Small intestine (tissue), 7 donors: Measurements from ENCODE around the gene GPS1. TPM values are rescaled to one million over a fixed set of nuclear protein-coding genes. Genes with fewer than 3 reads are reported as not detected.

Source experiments
- DNase-seq, 2 donors: peaks; one replicate each; pipeline versions ENCODE4 v3.0.0 to v3.0.0-alpha.2; 2013
- FAIRE-seq: peaks from 2 replicates; lab custom pipeline; 2012; peaks lifted over from hg19 to GRCh38; lab: Jason Lieb, UNC
- H3K27ac ChIP-seq, 3 donors: one replicate each; pipeline ENCODE4 v1.5.1; 2013; ENCODE audit warnings: low read length in 2 of 3, mild to moderate bottlenecking in 2 of 3, control low read depth in 1 of 3, inconsistent platforms in 1 of 3, low read depth in 1 of 3, moderate library complexity in 1 of 3
- H3K27me3 ChIP-seq, 3 donors: one replicate each; pipeline ENCODE4 v1.6.1; 2013; ENCODE audit warnings: low read length in 3 of 3, inconsistent platforms in 1 of 3; ENCODE audit not compliant: control insufficient read depth in 3 of 3, insufficient read depth in 3 of 3
- H3K36me3 ChIP-seq, 3 donors: one replicate each; pipeline ENCODE4 v1.6.1; 2013; ENCODE audit warnings: low read length in 3 of 3, inconsistent platforms in 1 of 3, low read depth in 1 of 3, mild to moderate bottlenecking in 1 of 3, moderate library complexity in 1 of 3; ENCODE audit not compliant: control insufficient read depth in 3 of 3, insufficient read depth in 2 of 3
- H3K4me1 ChIP-seq, 3 donors: one replicate each; pipeline ENCODE4 v1.6.1; 2013; ENCODE audit warnings: low read length in 2 of 3, inconsistent platforms in 1 of 3, low read depth in 1 of 3, mild to moderate bottlenecking in 1 of 3, moderate library complexity in 1 of 3; ENCODE audit not compliant: control insufficient read depth in 3 of 3, insufficient read depth in 2 of 3
- H3K4me3 ChIP-seq, 3 donors: one replicate each; pipeline ENCODE4 v1.5.1; 2013; ENCODE audit warnings: low read length in 3 of 3, control low read depth in 1 of 3, inconsistent platforms in 1 of 3, low read depth in 1 of 3, mild to moderate bottlenecking in 1 of 3, moderate library complexity in 1 of 3
- H3K9me3 ChIP-seq, 2 donors: one replicate each; pipeline ENCODE4 v1.6.1; 2013; ENCODE audit warnings: low read depth in 1 of 2, low read length in 1 of 2; ENCODE audit not compliant: control insufficient read depth in 2 of 2, insufficient read depth in 1 of 2
- WGBS, 3 donors: extraction: QIAGEN DNeasy Blood & Tissue Kit; methylation state at CpG; one replicate each; pipeline ENCODE4 v1.1.7; 2013; 5-methylcytosine and 5-hydroxymethylcytosine counted together
- polyA plus RNA-seq, 4 donors: library from polyadenylated mRNA; stranded (reverse) in 3 of 4; unstranded in 1 of 4; fragments of 200-250 nt in 3 of 4; fragments of 120-200 nt in 1 of 4; gene quantifications; one replicate each; pipeline versions ENCODE4 v1.2.1 to v1.2.3, GENCODE V29; 2013
- donor health status: healthy with polysubstance abuse.
- donor health status: control.
- donor health status: control.
- donor health status: Bipolar disorder and iron deficiency.
- donor health status: healthy.

GPS1 gene
- polyA plus RNA-seq, 4 donors = 80.4 to 161 (median 120) TPM

DNA sequence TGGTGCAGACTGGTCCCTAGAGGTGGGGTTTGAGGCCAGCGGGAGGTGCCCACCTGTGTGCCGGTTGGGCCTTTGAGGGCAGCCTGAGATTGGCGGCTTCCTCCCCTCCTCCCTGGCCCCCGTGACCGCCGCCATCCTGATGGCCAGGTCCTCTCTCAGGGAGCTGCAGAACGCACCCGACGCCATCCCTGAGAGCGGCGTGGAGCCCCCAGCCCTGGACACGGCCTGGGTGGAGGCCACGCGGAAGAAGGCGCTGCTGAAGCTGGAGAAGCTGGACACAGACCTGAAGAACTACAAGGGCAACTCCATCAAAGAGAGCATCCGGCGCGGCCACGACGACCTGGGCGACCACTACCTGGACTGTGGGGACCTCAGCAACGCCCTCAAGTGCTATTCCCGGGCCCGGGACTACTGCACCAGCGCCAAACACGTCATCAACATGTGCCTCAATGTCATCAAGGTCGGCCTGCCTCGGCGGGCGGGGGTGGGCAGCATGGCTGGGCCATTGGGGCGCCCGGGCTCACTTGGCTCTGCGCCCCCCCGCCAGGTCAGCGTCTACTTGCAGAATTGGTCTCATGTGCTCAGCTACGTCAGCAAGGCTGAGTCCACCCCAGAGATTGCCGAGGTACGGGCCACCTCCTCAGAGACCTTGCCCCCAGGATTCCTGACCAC lies 2.8 kb downstream of the GPS1 start:
- FAIRE-seq (no peak), DNase-seq (no peak)
- peaks cover 2 to 76% (median 18%) of the 10 kb centered on the region in 3 donors for H3K36me3 ChIP-seq
- H3K9me3 ChIP-seq = no peaks in the 10 kb centered on the region
- peaks cover 2 to 18% (median 4%) of the 10 kb centered on the region in 3 donors for H3K4me1 ChIP-seq
- H3K27ac ChIP-seq = no peak overlapping the region
- no peaks in the 10 kb centered on the region for H3K27me3 ChIP-seq
- 92 to 94% (median 93%) methylated on average over 33 to 38 of the region's 38 CpGs for WGBS, 3 donors
- no peak overlapping the region for H3K4me3 ChIP-seq

DNA sequence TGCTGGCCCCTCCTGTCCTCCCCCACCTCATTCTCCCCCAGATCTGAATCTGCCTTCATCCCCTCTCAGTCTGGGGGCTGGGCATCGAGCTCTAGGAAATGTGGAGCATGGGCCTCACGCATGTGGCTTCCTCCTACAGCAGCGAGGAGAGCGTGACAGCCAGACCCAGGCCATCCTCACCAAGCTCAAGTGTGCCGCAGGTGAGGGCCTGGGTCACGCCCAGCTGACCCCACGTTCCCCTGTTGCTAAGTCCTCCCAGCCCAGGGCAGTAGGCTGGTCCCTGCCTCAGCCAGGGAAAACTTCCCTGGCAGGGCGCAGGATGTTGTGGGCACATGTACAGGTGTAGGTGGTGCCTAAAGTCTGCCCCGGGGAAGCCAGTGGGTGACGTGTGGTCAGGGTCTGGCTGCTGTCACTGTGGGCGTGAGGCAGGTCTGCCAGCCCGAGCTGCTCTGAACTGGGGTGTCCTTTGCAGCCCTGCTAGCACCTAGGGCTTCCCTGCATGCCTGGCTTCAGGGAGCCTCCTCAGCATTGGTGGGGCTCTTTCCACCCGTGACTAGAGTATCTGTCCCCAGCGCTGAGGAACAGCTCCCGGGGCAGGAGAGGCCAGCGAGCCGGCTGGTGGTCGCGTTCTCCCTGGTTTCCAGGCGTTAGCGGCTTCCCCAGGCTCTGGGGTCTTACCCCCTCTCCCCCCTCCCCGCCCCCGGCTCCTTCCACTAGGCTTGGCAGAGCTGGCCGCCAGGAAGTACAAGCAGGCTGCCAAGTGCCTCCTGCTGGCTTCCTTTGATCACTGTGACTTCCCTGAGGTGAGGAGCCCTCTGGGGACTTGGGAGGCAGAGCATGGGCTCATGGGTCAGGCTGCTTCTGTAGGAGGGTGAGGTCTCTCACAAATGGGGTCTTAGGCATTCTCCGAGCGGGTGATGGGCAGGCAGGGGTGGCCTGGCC lies 3.6 kb downstream of the GPS1 start:
- Histone ChIP-seq H3K27me3 (no peaks in the 10 kb centered on the region), H3K4me1 (peaks cover 2 to 15% (median 4%) of the 10 kb centered on the region in 3 donors), H3K4me3 (no peak overlapping the region), H3K9me3 (no peaks in the 10 kb centered on the region), H3K27ac (no peak overlapping the region), H3K36me3 (peaks cover 8 to 76% (median 18%) of the 10 kb centered on the region in 3 donors)
- FAIRE-seq (no peak), DNase-seq (no peak)
- 86 to 89% (median 86%) methylated on average over 17 to 26 of the region's 26 CpGs for whole genome bisulfite sequencing, 3 donors

DNA sequence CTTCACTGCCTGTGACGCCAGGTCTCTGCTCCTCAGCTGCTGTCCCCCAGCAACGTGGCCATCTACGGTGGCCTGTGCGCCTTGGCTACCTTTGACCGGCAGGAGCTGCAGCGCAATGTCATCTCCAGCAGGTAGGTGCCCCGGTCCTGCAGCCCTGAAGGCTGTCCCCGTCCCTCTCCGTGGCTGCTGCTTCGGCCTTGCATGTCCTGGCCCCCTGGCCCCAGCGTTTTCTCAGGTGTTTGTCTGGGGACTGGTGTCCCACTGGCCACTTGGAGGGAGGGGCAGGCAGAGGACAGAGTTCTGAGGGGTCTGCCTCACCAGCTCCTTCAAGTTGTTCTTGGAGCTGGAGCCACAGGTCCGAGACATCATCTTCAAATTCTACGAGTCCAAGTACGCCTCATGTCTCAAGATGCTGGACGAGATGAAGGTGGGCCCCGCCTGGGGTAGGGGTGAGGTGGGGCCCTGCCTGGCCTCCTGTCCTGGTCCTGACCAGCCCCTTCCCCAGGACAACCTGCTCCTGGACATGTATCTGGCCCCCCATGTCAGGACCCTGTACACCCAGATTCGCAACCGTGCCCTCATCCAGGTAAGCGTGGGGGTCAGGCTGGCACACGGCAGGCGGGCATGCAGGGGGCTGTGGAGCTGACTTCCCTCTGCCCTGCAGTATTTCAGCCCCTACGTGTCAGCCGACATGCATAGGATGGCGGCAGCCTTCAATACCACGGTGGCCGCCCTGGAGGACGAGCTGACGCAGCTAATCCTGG lies 4.4 kb downstream of the GPS1 start:
- no peaks in the 10 kb centered on the region for H3K9me3 ChIP-seq
- H3K36me3 ChIP-seq = peaks cover 9 to 82% (median 18%) of the 10 kb centered on the region in 3 donors
- H3K27ac ChIP-seq = no peak overlapping the region
- DNase-seq (no peak), FAIRE-seq (no peak)
- H3K4me1 ChIP-seq = peaks cover 2 to 9% (median 3%) of the 10 kb centered on the region in 3 donors
- H3K4me3 ChIP-seq = no peak overlapping the region
- WGBS, 3 donors = 89 to 91% (median 91%) methylated on average over 26 to 28 of the region's 28 CpGs
- no peaks in the 10 kb centered on the region for H3K27me3 ChIP-seq

DNA sequence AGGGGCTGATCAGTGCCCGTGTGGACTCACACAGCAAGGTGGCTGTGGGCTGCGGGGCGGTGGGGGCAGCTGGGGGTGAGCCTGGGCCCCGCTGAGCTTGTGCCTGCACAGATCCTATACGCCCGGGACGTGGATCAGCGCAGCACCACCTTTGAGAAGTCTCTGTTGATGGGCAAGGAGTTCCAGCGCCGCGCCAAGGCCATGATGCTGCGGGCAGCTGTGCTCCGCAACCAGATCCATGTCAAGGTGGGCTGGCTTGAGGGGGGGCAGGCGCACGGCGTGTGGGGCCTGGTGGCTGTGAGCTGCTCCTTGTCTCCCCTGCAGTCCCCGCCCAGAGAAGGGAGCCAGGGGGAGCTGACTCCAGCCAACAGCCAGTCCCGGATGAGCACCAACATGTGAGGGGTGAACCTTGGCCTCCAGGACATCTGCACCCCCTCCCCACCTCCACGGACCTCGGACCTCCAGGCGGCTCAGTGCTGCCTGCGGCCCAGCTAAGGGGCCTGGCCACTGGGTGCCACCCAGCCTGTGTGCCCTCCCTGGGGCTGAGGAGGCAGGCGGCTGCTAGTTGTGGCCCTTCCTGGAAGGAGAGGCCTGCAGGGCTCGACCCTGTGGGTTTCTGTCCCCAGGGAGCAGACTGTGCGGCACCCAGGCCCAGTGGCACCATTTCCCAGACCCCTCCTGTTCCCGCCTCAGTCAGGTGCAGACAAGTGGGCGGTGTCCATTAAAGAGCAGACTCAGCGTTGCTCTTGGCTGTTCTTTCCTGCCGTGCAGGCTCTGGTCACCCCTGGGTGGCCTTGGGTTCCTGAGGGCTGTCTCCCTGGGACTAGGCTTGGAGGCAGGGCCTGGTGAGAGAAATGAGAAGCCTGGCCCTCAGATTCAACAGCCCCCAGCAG lies 5.3 kb downstream of the GPS1 start:
- 77 to 79% (median 77%) methylated on average over 29 of the region's 29 CpGs for WGBS, 3 donors
- Histone ChIP-seq H3K27me3 (no peaks in the 10 kb centered on the region), H3K9me3 (no peaks in the 10 kb centered on the region), H3K27ac (no peak overlapping the region), H3K36me3 (peaks cover 11 to 90% (median 18%) of the 10 kb centered on the region in 3 donors), H3K4me3 (no peak overlapping the region), H3K4me1 (peaks cover 2 to 9% (median 3%) of the 10 kb centered on the region in 3 donors)
- DNase-seq (no peak), FAIRE-seq (no peak)

DNA sequence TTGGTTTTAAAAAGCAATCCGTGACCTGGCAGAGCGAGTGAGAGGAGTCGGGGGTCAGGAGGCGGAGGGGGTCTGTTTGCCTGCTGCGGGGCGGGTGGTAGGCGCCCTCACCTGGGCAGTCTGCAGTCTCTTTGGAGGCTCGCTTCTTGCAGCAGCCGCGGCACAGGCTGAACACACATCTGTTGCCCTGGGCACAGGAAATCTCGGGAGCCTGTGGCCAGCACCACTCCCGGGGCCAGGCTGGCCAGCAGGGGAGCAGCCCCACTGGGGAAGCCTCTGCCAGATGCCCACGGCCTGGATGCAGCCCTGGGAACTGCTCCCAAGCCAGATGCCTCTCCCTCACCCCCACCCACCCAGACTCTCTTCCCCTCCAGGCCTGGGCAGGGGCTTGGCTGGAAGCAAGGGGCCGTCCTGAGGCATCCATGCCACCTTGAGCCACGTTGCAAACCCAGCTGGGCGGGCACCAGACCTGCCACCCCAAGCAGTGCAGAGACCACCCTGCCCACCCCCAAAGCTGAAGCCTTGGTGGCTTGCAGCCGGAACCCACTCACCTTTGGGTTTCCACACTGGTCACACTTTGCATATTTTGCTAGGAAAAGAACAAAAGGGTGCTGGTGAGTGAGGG lies 6.6 kb downstream of the GPS1 start:
- Histone ChIP-seq H3K27me3 (no peaks in the 10 kb centered on the region), H3K9me3 (no peaks in the 10 kb centered on the region), H3K36me3 (peaks cover 12 to 98% (median 18%) of the 10 kb centered on the region in 3 donors), H3K4me1 (peaks cover 0 to 1% (median 0%) of the 10 kb centered on the region in 3 donors), H3K27ac (no peak overlapping the region), H3K4me3 (no peak overlapping the region)
- WGBS, 3 donors = 80 to 83% (median 82%) methylated on average over 15 to 17 of the region's 17 CpGs
- FAIRE-seq (no peak), DNase-seq (no peak)

DNA sequence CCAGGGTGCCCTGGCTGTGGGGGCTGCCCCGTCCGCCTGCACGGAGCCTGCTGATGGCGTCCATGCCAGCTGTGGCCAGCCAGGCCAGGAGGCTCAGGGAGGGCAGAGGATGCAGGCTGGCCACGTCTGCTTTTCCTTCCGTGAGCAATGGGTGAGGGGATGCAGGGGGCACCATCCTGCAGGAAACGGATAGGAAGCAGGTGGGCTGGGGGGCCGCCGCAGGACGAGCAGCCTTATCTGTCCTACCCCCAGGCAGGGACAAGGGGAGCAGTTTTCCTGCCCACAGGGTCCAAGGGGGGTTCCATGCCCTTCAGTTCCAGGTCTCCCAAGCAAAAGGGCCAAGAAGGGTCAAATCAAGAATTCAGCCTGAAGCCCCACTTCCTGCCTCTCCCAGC lies 7.2 kb downstream of the GPS1 start:
- Histone ChIP-seq H3K4me1 (peaks cover 0 to under 1% (median 0%) of the 10 kb centered on the region in 3 donors), H3K27me3 (no peaks in the 10 kb centered on the region), H3K9me3 (no peaks in the 10 kb centered on the region), H3K4me3 (no peak overlapping the region), H3K27ac (no peak overlapping the region), H3K36me3 (peaks cover 12 to 98% (median 18%) of the 10 kb centered on the region in 3 donors)
- FAIRE-seq = no peak
- no peak for DNase-seq
- 87% methylated on average over 10 of the region's 10 CpGs for WGBS, 3 donors

DNA sequence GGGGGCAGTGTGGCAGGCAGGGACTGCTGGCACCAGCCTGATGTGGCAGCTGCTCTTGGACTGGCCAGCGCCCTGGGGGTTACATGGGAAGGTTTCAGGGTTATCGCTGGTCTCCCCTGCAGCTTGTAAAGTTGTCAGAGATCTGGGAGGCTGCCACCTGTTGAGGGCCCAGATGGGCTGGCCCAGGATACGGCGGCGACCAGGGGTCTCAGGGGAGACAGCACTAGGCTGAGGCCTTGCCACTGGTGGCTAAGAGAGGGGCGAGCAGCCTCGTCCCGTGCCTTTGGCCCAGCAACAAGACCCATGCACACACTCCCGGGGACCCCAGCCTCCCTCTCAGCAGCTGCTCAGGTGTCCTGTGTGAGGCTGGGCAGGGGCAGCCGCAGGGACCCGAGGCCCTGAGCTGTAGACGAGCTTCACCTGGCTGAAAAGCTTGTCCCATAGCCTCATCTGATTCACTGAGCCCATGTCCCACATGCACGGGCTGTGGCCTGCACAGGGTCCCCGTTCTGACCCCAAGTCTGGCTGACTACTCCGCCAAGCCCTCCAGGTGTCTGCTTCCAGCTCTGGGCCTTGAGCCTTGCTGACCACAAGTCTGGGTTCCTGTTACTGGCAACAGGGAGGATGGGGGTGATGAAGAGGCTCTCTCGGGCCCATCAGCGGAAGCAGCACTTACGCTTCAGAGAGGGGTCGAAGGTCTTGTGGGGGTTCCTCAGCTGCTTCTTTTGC lies 7.7 kb downstream of the GPS1 start:
- Histone ChIP-seq H3K36me3 (peaks cover 12 to 98% (median 17%) of the 10 kb centered on the region in 3 donors), H3K27me3 (no peaks in the 10 kb centered on the region), H3K27ac (no peak overlapping the region), H3K9me3 (no peaks in the 10 kb centered on the region), H3K4me3 (no peak overlapping the region), H3K4me1 (peaks cover 0 to 4% (median 1%) of the 10 kb centered on the region in 3 donors)
- FAIRE-seq = no peak
- WGBS, 3 donors = 79 to 86% (median 84%) methylated on average over 19 of the region's 19 CpGs
- no peak for DNase-seq
